Measurements from ENCODE around the gene ADAMTS2. TPM values are rescaled to one million over a fixed set of nuclear protein-coding genes. Genes with fewer than 3 reads are reported as not detected.
A peak's percentile ranks its signal among the peaks of the same experiment; 100 is the strongest.

ADAMTS2 gene
- total and polyA plus RNA-seq, 2 experiments from 2014 or later, result 62.0 to 132 TPM

- no peaks in the 10 kb centered on the region for H3K36me3 ChIP-seq (ENCODE audit: low read depth)
- no peak overlapping the region for H3K9ac ChIP-seq
- no peak for TF ChIP-seq EZH2phosphoT487 (IDR thresholded peaks at IDR 0.05; ENCODE audit: insufficient read depth, low read depth)
- TF ChIP-seq EZH2 (IDR thresholded peaks at IDR 0.05; ENCODE audit: insufficient read depth, poor library complexity, severe bottlenecking), result no peak
- H3K27me3 ChIP-seq (replicated peaks; ENCODE audit: insufficient read depth), result no peaks in the 10 kb centered on the region
- H3K4me2 ChIP-seq (ENCODE audit: unreplicated experiment), result no peak overlapping the region
- H4K20me1 ChIP-seq (ENCODE audit: insufficient read depth), result no peaks in the 10 kb centered on the region
- no peaks in the 10 kb centered on the region for H3K9me3 ChIP-seq (ENCODE audit: low read depth)
- WGBS, 2 experiments (ENCODE audit: low coverage in 1 of 2, low lambda C conversion rate in 2 of 2, missing lambda C conversion rate in 2 of 2), result 89 to 94% methylated on average over 9 to 10 of the region's 10 CpGs
- no peak overlapping the region for H3K4me3 ChIP-seq
- H3K4me1 ChIP-seq (ENCODE audit: insufficient read depth), result peaks cover 40% of the 10 kb centered on the region
- no peaks in the 10 kb centered on the region for H3K9me2 ChIP-seq (ENCODE audit: insufficient read depth)
- H3K79me2 ChIP-seq (ENCODE audit: insufficient read depth), result peaks cover 99% of the 10 kb centered on the region
- peaks cover 20% of the 10 kb centered on the region; the same call in 1 of the 2 replicates for H3F3A ChIP-seq (ENCODE audit: insufficient read depth)
- no peak overlapping the region for H2AFZ ChIP-seq
- no peak overlapping the region for H3K27ac ChIP-seq
- no peak for DNase-seq
- in situ Hi-C loops (cut with MboI), result no loop called here
Observed at GRCh38 chr5:179297026-179297425, 48.2 kb downstream of the ADAMTS2 start.

- H3K4me3 ChIP-seq, result no peak overlapping the region
- no peak overlapping the region for H2AFZ ChIP-seq
- in situ Hi-C loops (cut with MboI), result no loop called here
- no peak overlapping the region for H3K9ac ChIP-seq
- no peaks in the 10 kb centered on the region for H3K27me3 ChIP-seq (replicated peaks; ENCODE audit: insufficient read depth)
- WGBS, 2 experiments (ENCODE audit: low coverage in 1 of 2, low lambda C conversion rate in 2 of 2, missing lambda C conversion rate in 2 of 2), result 85 to 86% methylated on average over 21 to 22 of the region's 22 CpGs
- H3K4me2 ChIP-seq (ENCODE audit: unreplicated experiment), result no peak overlapping the region
- no peaks in the 10 kb centered on the region for H4K20me1 ChIP-seq (ENCODE audit: insufficient read depth)
- H3F3A ChIP-seq (ENCODE audit: insufficient read depth), result peaks cover 18% of the 10 kb centered on the region; the same call in 1 of the 2 replicates
- no peaks in the 10 kb centered on the region for H3K9me3 ChIP-seq (ENCODE audit: low read depth)
- no peaks in the 10 kb centered on the region for H3K36me3 ChIP-seq (ENCODE audit: low read depth)
- no peak overlapping the region for H3K27ac ChIP-seq
- peaks cover 99% of the 10 kb centered on the region for H3K79me2 ChIP-seq (ENCODE audit: insufficient read depth)
- no peak for DNase-seq
- H3K9me2 ChIP-seq (ENCODE audit: insufficient read depth), result no peaks in the 10 kb centered on the region
- peaks cover 40% of the 10 kb centered on the region for H3K4me1 ChIP-seq (ENCODE audit: insufficient read depth)
- TF ChIP-seq EZH2phosphoT487 (IDR thresholded peaks at IDR 0.05; ENCODE audit: insufficient read depth, low read depth) (no peak), EZH2 (IDR thresholded peaks at IDR 0.05; ENCODE audit: insufficient read depth, poor library complexity, severe bottlenecking) (no peak)
Observed at GRCh38 chr5:179296150-179296821, 49.0 kb downstream of the ADAMTS2 start.

- H2AFZ ChIP-seq, result no peak overlapping the region
- H3F3A ChIP-seq (ENCODE audit: insufficient read depth), result 0 out of 2 replicates have a peak, but pooled peaks cover 16% of the 10 kb centered on the region
- in situ Hi-C loops (cut with MboI), result no loop called here
- WGBS, 2 experiments (ENCODE audit: low coverage in 1 of 2, low lambda C conversion rate in 2 of 2, missing lambda C conversion rate in 2 of 2), result 93 to 94% methylated on average over 10 of the region's 10 CpGs
- H3K36me3 ChIP-seq (ENCODE audit: low read depth), result no peaks in the 10 kb centered on the region
- H3K9me3 ChIP-seq (ENCODE audit: low read depth), result no peaks in the 10 kb centered on the region
- no peaks in the 10 kb centered on the region for H3K27me3 ChIP-seq (replicated peaks; ENCODE audit: insufficient read depth)
- H3K79me2 ChIP-seq (ENCODE audit: insufficient read depth), result peaks cover 99% of the 10 kb centered on the region
- H3K4me3 ChIP-seq, result no peak overlapping the region
- H3K4me1 ChIP-seq (ENCODE audit: insufficient read depth), result peaks cover 36% of the 10 kb centered on the region
- TF ChIP-seq EZH2 (IDR thresholded peaks at IDR 0.05; ENCODE audit: insufficient read depth, poor library complexity, severe bottlenecking), result no peak
- no peak for TF ChIP-seq EZH2phosphoT487 (IDR thresholded peaks at IDR 0.05; ENCODE audit: insufficient read depth, low read depth)
- no peaks in the 10 kb centered on the region for H4K20me1 ChIP-seq (ENCODE audit: insufficient read depth)
- no peak for DNase-seq
- no peaks in the 10 kb centered on the region for H3K9me2 ChIP-seq (ENCODE audit: insufficient read depth)
- H3K4me2 ChIP-seq (ENCODE audit: unreplicated experiment), result no peak overlapping the region
- H3K9ac ChIP-seq, result no peak overlapping the region; the same call in 1 of the 2 replicates
- no peak overlapping the region for H3K27ac ChIP-seq
Observed at GRCh38 chr5:179295778-179296149, 49.5 kb downstream of the ADAMTS2 start.

DNA sequence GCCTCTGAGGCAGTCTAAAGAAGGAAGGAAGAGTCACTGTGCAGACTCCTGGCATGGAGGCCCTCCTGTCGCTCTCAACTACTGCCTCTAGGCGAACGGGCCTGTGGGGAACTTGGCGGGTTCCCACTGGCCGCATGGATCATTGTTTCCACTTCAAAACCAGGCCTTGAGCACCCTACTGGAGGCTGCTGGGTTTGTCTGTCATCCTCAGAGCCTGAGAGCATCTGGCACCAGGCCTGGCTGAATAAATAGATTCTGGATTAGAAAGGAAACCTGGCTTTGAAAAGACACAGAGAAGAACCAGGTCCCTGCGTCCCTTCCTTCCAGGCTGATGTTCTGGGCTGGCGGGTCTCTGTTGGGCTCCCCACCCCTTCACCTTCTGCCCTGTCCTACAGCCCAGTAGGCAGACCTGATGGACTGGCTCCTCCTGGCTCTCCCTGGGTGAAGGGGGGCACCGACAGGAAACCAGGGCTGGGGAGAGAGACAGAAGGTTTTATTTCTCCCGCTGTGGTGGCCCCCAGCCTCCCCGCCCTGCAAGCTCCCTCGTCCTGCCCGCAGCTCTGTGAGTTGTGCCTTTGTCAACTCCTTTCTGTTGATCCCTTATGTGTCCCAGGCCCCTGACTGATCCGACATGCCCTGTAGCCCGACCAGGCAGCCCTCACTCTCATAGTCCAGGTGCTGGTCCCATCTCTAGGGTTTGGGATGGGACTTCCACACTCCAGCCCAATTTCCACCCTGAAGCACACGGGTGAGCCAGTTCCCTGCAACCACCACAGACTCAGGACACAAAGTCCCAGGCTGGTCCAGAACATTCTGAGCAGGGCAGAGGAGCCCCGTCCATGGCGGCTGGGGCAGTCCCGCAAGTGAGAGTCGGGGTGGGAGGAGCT lies 50.1 kb downstream of the ADAMTS2 start:
- Histone ChIP-seq H3K4me2 (ENCODE audit: unreplicated experiment) (peak overlapping the region; percentile 3), H3K4me1 (ENCODE audit: insufficient read depth) (peaks cover 30% of the 10 kb centered on the region), H3K4me3 (no peak overlapping the region), H3K27me3 (replicated peaks; ENCODE audit: insufficient read depth) (no peaks in the 10 kb centered on the region), H3F3A (ENCODE audit: insufficient read depth) (0 out of 2 replicates have a peak, but pooled peaks cover 9% of the 10 kb centered on the region), H3K36me3 (ENCODE audit: low read depth) (no peaks in the 10 kb centered on the region), H4K20me1 (ENCODE audit: insufficient read depth) (no peaks in the 10 kb centered on the region), H3K9ac (peak overlapping the region; percentile 64), H2AFZ (no peak overlapping the region), H3K79me2 (ENCODE audit: insufficient read depth) (peaks cover 99% of the 10 kb centered on the region), H3K9me2 (ENCODE audit: insufficient read depth) (no peaks in the 10 kb centered on the region), H3K9me3 (ENCODE audit: low read depth) (no peaks in the 10 kb centered on the region), H3K27ac (peak overlapping the region; percentile 76)
- TF ChIP-seq EZH2phosphoT487 (IDR thresholded peaks at IDR 0.05; ENCODE audit: insufficient read depth, low read depth) (no peak), EZH2 (IDR thresholded peaks at IDR 0.05; ENCODE audit: insufficient read depth, poor library complexity, severe bottlenecking) (no peak)
- in situ Hi-C loops (cut with MboI), result no loop called here
- peak; percentile 92 for DNase-seq
- WGBS, 2 experiments (ENCODE audit: low coverage in 1 of 2, low lambda C conversion rate in 2 of 2, missing lambda C conversion rate in 2 of 2), result 49 to 52% methylated on average over 19 of the region's 19 CpGs
